Measurements from ENCODE around the gene SLC51B. TPM values are rescaled to one million over a fixed set of nuclear protein-coding genes. Genes with fewer than 3 reads are reported as not detected.
A peak's percentile ranks its signal among the peaks of the same experiment; 100 is the strongest.

Gene SLC51B
- total RNA-seq, 2 donors from 2014 or later, result not detected

- H3K4me1 ChIP-seq (ENCODE audit: control insufficient read depth, insufficient read depth, low read length), result peaks cover 35% of the 10 kb centered on the region
- TF ChIP-seq CTCF (conservative IDR thresholded peaks at IDR 0.05), result no peak
- H3K9ac ChIP-seq (ENCODE audit: extremely low read depth, low read length, poor library complexity, severe bottlenecking), result no peak overlapping the region
- H3K36me3 Mint-ChIP-seq (ENCODE audit: low read depth), result no peaks in the 10 kb centered on the region
- H3K9me3 ChIP-seq (ENCODE audit: control insufficient read depth, low read length), result no peaks in the 10 kb centered on the region
- peaks cover 59% of the 10 kb centered on the region for H3K4me1 Mint-ChIP-seq
- peaks cover 19% of the 10 kb centered on the region for H3K27me3 Mint-ChIP-seq (ENCODE audit: insufficient read depth)
- DNase-seq, result no peak
- H3K36me3 ChIP-seq (ENCODE audit: control insufficient read depth, insufficient read depth, low read length), result no peaks in the 10 kb centered on the region
- H3K27ac ChIP-seq (ENCODE audit: low read depth, low read length), result no peak overlapping the region
- H3K4me3 Mint-ChIP-seq, result no peak overlapping the region
- peak overlapping the region; percentile 52 for H3K27ac Mint-ChIP-seq
- no peaks in the 10 kb centered on the region for H3K9me3 Mint-ChIP-seq
- no peaks in the 10 kb centered on the region for H3K27me3 ChIP-seq (ENCODE audit: control insufficient read depth, insufficient read depth, low read length, poor library complexity, severe bottlenecking)
- WGBS, 2 experiments (ENCODE audit: insufficient coverage in 1 of 2, insufficient read length in 1 of 2), result 91 to 99% methylated on average over 7 to 13 of the region's 13 CpGs
- no peak overlapping the region for H3K4me3 ChIP-seq (ENCODE audit: low read length)
These were observed 42.9 kb downstream of the SLC51B start for GRCh38 chr15:65087873-65088642.

GRCh38 chr15:65088643-65089021 is 43.4 kb downstream of the SLC51B start:
- no peak for DNase-seq
- Histone ChIP-seq H3K9ac (ENCODE audit: extremely low read depth, low read length, poor library complexity, severe bottlenecking) (no peak overlapping the region), H3K27me3 (ENCODE audit: control insufficient read depth, insufficient read depth, low read length, poor library complexity, severe bottlenecking) (no peaks in the 10 kb centered on the region), H3K36me3 (ENCODE audit: control insufficient read depth, insufficient read depth, low read length) (no peaks in the 10 kb centered on the region), H3K27ac (ENCODE audit: low read depth, low read length) (no peak overlapping the region), H3K9me3 (ENCODE audit: control insufficient read depth, low read length) (no peaks in the 10 kb centered on the region), H3K4me3 (ENCODE audit: low read length) (peak overlapping the region; percentile 12), H3K4me1 (ENCODE audit: control insufficient read depth, insufficient read depth, low read length) (peaks cover 31% of the 10 kb centered on the region)
- peaks cover 19% of the 10 kb centered on the region for H3K27me3 Mint-ChIP-seq (ENCODE audit: insufficient read depth)
- no peaks in the 10 kb centered on the region for H3K36me3 Mint-ChIP-seq (ENCODE audit: low read depth)
- H3K9me3 Mint-ChIP-seq, result no peaks in the 10 kb centered on the region
- 67 to 82% methylated on average over 1 to 6 of the region's 6 CpGs for WGBS, 2 experiments (ENCODE audit: insufficient coverage in 1 of 2, insufficient read length in 1 of 2)
- peak overlapping the region; percentile 52 for H3K27ac Mint-ChIP-seq
- TF ChIP-seq CTCF (conservative IDR thresholded peaks at IDR 0.05), result no peak
- H3K4me1 Mint-ChIP-seq, result peaks cover 53% of the 10 kb centered on the region
- peak overlapping the region; percentile 26 for H3K4me3 Mint-ChIP-seq

- Mint-ChIP-seq H3K4me3 (peak overlapping the region; percentile 26), H3K4me1 (peaks cover 46% of the 10 kb centered on the region), H3K9me3 (no peaks in the 10 kb centered on the region), H3K27ac (peak overlapping the region; percentile 64), H3K27me3 (ENCODE audit: insufficient read depth) (peaks cover 18% of the 10 kb centered on the region), H3K36me3 (ENCODE audit: low read depth) (no peaks in the 10 kb centered on the region)
- no peak for TF ChIP-seq CTCF (conservative IDR thresholded peaks at IDR 0.05)
- no peaks in the 10 kb centered on the region for H3K36me3 ChIP-seq (ENCODE audit: control insufficient read depth, insufficient read depth, low read length)
- DNase-seq, result no peak
- 79 to 83% methylated on average over 2 to 5 of the region's 5 CpGs for WGBS, 2 experiments (ENCODE audit: insufficient coverage in 1 of 2, insufficient read length in 1 of 2)
- no peaks in the 10 kb centered on the region for H3K27me3 ChIP-seq (ENCODE audit: control insufficient read depth, insufficient read depth, low read length, poor library complexity, severe bottlenecking)
- no peaks in the 10 kb centered on the region for H3K9me3 ChIP-seq (ENCODE audit: control insufficient read depth, low read length)
- peak overlapping the region; percentile 12 for H3K4me3 ChIP-seq (ENCODE audit: low read length)
- peaks cover 25% of the 10 kb centered on the region for H3K4me1 ChIP-seq (ENCODE audit: control insufficient read depth, insufficient read depth, low read length)
- H3K27ac ChIP-seq (ENCODE audit: low read depth, low read length), result no peak overlapping the region
- H3K9ac ChIP-seq (ENCODE audit: extremely low read depth, low read length, poor library complexity, severe bottlenecking), result no peak overlapping the region
These were observed 44.1 kb downstream of the SLC51B start for GRCh38 chr15:65089206-65089824.
